HG03280 (cell line): Measurements from ENCODE around the gene PCSK2.
"Not testable (repeated sequence)": the region's sequence is repeated elsewhere in the genome, so short reads cannot be mapped to it uniquely, and the experiment has no call there.

Experiments used
- ATAC-seq: cut with Tn5 transposase; IDR thresholded peaks from one replicate; pipeline ENCODE4 v1.9.1; 2021; ENCODE audit warnings: mild to moderate bottlenecking, moderate library complexity; ENCODE audit not compliant: unreplicated experiment

PCSK2 gene, protein sequence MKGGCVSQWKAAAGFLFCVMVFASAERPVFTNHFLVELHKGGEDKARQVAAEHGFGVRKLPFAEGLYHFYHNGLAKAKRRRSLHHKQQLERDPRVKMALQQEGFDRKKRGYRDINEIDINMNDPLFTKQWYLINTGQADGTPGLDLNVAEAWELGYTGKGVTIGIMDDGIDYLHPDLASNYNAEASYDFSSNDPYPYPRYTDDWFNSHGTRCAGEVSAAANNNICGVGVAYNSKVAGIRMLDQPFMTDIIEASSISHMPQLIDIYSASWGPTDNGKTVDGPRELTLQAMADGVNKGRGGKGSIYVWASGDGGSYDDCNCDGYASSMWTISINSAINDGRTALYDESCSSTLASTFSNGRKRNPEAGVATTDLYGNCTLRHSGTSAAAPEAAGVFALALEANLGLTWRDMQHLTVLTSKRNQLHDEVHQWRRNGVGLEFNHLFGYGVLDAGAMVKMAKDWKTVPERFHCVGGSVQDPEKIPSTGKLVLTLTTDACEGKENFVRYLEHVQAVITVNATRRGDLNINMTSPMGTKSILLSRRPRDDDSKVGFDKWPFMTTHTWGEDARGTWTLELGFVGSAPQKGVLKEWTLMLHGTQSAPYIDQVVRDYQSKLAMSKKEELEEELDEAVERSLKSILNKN

DNA sequence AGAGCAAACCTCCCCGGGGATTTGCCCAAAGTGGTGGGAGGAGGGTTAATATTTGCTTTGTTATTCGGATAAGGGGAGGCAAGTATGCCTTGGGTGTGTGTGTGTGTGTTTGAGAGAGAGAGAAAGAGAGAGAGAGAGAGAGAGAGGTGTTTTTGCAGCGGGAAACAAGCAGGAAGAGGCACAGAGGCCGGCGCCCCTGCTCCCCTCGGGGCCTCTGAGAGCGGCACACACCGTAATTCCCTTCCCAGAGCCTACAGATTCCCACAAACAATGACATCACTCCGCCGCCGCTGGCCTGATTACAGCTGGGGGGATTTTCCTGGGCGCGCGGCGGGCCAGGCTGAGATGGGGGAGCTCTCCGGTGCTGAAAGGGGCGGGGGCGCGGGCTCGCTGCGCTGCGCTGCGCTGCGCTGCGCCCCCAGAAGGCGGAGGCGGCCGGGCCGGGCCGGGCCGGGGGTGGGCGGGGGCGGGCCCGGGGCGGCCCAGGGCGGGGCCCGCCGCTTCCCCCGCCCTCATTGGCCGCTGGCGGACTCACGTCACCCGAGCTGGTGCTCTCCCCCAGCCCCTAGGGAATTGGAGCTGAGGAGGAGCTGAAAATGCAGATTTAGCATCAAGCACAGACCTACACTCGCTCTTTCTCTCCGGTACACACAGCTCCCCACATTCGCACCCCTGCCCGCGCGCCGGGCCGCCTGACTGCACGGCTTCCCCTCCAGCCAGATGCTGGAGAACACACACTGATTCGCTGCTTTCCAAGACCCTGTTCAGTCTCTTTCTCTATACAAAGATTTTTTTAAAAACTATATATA is at the start of gene PCSK2:
TSS of gene PCSK2 (plus strand) at position 631 of the 809 bp plus-strand sequence. CDS start 266 bp downstream, outside the sequence.
- no peak for ATAC-seq

GRCh38 chr20:17177341-17177740 is 49.5 kb upstream of the PCSK2 start:
- no peak for ATAC-seq

GRCh38 chr20:17179840-17180239 is 47.0 kb upstream of the PCSK2 start:
- ATAC-seq: no peak

DNA sequence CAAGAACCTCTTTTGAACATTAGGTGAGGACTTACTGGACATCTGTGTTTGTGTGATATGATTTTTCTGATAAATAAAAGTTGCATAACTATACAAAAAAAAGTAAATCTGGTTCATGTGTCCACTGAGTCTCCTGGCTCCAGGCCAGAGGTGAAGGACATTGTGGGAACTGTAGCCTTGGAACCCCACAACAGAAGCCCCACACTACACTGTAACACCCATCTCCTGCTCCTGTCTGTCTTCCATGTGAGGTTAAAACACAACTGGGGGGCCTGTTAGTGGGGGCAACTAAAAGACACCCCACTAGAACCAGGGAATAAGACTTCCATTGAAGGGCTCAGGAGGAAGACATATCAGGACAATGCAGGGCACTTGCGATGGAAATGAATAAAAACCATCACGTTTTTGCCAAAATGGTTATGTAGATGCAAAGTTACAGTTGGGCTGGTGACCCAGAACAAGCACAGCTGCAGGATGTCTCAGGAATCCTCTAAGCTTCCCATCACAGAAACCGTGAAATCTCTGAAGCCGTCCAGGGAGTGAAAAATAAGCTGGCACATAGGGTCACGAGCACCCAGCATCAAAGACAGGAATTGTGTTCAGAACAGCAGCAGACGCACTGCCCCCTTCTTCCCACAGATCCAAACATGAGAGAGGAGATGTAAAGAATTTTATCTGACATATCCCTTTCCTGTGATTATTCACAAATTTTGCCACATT is 36.7 kb upstream of the PCSK2 start:
- ATAC-seq: no peak

GRCh38 chr20:17197041-17197440 is 29.8 kb upstream of the PCSK2 start:
- no peak for ATAC-seq

DNA sequence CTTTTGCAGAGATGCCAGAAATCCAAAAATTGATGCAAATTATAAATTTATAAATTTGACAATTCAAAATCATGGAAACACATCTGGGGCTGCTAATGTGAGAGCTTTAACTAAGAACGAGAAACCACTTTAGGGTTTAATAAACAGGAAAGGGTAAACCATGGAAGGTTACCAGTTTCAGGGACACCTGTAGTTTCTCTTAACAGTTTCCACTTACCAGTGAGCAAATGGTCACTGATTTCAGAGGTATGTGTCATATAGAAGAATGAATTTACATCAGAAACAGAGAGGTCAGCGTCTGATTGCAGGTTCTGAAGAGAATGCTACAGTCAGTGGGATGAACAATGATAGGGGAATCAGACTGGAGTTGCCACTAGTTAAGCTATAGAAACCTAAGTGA is 24.8 kb upstream of the PCSK2 start:
- no peak for ATAC-seq

- no peak for ATAC-seq
Measured at GRCh38 chr20:17202673-17203072, 24.2 kb upstream of the PCSK2 start.

DNA sequence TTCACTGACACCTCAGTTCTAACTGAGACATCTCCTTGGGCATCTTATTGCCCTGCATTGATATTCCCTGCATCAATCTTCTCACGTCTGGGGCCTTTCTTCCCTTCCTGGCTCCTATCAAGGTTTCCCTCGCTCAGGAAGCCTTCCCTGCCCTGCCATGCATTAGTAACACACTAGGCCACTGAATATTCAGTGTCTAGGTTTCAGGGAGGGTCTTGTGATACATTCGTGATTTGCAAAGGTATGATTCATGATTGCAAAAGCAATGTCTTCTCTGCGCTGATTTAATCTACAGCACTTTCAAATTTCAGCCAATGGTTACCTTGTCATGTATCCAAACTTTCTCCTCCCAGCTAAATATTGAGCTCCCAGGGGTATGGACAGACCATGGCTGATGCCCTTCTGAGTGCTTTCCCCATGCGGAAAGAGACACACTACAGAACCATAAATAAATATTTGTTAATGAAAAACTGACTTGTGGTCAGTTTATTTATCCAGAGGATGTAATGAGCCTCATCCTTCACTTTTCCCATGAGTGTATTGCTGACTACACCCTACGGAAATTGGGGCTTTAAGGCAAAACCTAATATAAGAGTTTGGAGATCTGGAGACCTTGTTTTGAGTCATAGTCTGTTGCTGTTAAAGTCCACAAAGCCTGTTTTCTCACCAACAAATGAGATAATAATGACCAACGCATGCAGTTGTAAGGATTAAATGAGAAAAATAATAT is 21.6 kb upstream of the PCSK2 start:
- ATAC-seq: no peak

DNA sequence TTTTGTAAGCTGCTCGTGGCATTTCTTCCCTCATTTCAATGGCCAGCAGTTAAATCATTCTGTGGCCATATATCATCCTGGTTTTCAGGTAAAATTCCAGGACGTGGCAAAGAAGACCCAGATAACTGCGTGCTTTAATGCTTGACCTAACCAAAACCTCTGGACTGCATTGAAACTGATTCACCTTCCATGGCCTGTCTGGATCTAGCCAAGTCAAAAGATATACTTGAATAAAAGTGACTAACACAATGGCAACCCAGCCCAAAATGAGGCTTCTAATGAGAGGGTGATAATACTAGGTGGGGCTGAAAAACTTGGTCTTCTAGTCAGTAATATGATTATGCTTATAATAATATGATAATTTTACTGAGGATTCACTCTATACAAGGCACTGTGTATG is 16.5 kb upstream of the PCSK2 start:
- ATAC-seq: no peak

GRCh38 chr20:17210983-17211382 is 15.9 kb upstream of the PCSK2 start:
- no peak for ATAC-seq

GRCh38 chr20:17215167-17215566 is 11.7 kb upstream of the PCSK2 start:
- no peak for ATAC-seq

DNA sequence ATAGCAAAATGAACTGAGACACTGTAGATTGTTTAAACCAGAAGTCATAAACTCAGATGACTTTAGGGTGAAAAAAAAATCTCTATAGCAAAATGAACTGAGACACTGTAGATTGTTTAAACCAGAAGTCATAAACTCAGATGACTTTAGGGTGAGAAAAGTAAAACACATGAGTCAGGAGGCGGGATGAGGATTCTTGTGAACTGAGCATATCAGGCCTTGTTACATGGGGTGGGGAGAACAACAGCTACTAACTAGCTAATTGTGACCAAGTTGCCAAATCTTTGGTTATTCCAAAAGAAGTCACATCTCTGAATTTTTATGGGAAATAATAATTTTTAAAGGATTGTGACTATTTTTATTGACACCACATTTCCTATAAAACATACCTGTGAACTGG is 7.0 kb upstream of the PCSK2 start:
- not testable (repeated sequence) for ATAC-seq

DNA sequence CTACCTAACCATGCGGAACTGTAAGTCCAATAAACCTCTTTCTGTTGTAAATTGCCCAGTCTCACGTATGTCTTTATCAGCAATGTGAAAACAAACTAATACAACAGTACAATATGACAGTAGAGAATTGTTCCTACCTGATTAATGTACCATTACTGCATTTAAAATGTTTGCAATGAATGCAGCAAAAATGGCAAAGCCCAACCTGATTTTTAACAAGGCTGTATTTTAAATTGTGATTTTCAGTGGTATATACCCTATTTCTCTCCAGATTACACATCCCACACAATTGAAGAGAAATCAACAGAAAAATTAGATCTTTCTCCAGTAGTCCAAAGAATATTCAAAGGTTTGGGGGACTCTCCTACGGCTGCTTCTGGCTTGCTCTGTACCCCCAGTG is 3.3 kb upstream of the PCSK2 start:
- no peak for ATAC-seq

DNA sequence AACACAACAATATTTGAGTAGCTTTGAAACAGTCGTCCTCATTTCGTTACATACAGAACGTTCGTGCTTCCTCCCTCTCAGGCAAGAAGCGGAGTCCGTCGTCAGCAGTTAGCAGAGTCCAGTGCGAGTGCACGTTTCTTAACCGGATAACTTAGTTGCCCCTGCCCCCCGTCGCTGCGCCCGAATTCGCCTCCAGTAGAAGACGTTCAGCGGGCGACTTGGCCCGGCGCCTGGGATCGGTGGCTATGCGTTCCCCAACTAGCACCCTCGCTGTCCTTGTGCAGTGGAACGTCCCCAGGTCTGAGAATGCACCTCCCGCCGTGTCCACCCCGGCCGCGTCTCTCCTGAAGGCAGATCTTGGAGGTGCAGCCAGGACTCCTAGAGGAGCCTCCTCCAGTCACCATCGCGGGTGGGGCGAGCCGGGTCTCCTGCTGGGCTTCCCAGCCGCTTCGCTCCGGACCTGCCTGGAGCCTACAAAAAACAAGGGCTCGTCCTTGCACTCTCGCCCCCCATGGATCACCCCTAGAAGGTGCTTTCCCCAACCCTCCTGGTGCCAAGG is 910 bp upstream of the PCSK2 start:
- ATAC-seq: no peak

- no peak for ATAC-seq
Measured at GRCh38 chr20:17227219-17227575, 357 bp downstream of the PCSK2 start.

- no peak for ATAC-seq
Measured at GRCh38 chr20:17227669-17228623, 1.1 kb downstream of the PCSK2 start.

GRCh38 chr20:17228624-17229061 is 1.8 kb downstream of the PCSK2 start:
- no peak for ATAC-seq

DNA sequence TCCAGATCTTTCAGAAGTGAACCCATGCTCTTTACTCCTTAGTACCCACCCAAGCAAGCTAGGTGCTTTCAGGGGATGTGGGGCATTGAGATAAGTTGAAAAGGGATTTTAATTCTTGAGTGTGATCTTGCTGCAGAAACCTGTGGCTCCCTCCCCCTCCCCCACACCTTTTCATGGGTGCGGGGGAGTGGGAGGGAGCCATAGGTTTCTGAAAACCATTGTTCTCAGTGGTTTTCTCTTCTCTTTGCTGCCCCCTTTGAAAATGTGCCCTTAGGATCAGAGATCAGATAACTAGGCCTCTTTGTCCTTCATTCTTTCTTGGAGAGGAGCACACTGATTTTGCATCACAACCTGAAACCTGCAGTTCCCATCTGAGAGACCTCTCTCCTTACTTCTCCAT is 2.4 kb downstream of the PCSK2 start:
- ATAC-seq: no peak

- no peak for ATAC-seq
Measured at GRCh38 chr20:17233626-17234025, 6.8 kb downstream of the PCSK2 start.
